GM23338 (cell line): Measurements from ENCODE around the gene MAMSTR. TPM values are rescaled to one million over a fixed set of nuclear protein-coding genes. Genes with fewer than 3 reads are reported as not detected.

Experiments used
- ATAC-seq: fragments of 200-7000 bp; cut with Tn5 transposase; 3 replicates; pipeline ENCODE4 v1.9.1; 2020
- DNase-seq: peaks from one replicate; pipeline ENCODE4 v3.0.0-alpha.2; 2015; ENCODE audit warnings: low spot score
- H2AFZ ChIP-seq: fragments of 200-600 bp; sonication (generic); 2 replicates; pipeline ENCODE4 v1.8.0; 2016; ENCODE audit warnings: antibody characterized with exemption, mild to moderate bottlenecking, moderate library complexity
- H3F3A ChIP-seq: fragments of 200-600 bp; sonication (generic); replicated peaks from 2 replicates; pipeline ENCODE4 v1.8.0; 2017; ENCODE audit warnings: antibody characterized with exemption, mixed run types, low read depth
- H3K27ac ChIP-seq: fragments of 200-600 bp; sonication (generic); 2 replicates; pipeline ENCODE4 v1.6.1; 2016; ENCODE audit warnings: low read depth
- H3K27me3 ChIP-seq: fragments of 200-600 bp; sonication (generic); 2 replicates; pipeline ENCODE4 v1.8.0; 2016; ENCODE audit warnings: mild to moderate bottlenecking, mixed run types, moderate library complexity; ENCODE audit not compliant: insufficient read depth
- H3K36me3 ChIP-seq: fragments of 200-600 bp; sonication (generic); 2 replicates; pipeline ENCODE4 v1.8.0; 2016; ENCODE audit warnings: mild to moderate bottlenecking; ENCODE audit not compliant: insufficient read depth
- H3K4me1 ChIP-seq: fragments of 200-600 bp; sonication (generic); 2 replicates; pipeline ENCODE4 v1.8.0; 2016; ENCODE audit warnings: mild to moderate bottlenecking, moderate library complexity; ENCODE audit not compliant: insufficient read depth
- H3K4me2 ChIP-seq: fragments of 200-600 bp; sonication (generic); 2 replicates; pipeline ENCODE4 v1.7.1; 2017; ENCODE audit warnings: mixed run types
- H3K4me3 ChIP-seq: fragments of 200-600 bp; sonication (generic); 2 replicates; pipeline ENCODE4 v1.6.1; 2016; ENCODE audit warnings: mixed run types
- H3K79me2 ChIP-seq: fragments of 200-600 bp; sonication (generic); replicated peaks from 2 replicates; pipeline ENCODE4 v1.8.0; 2017; ENCODE audit warnings: mild to moderate bottlenecking; ENCODE audit not compliant: insufficient read depth
- H3K9me2 ChIP-seq: fragments of 200-600 bp; sonication (generic); 2 replicates; pipeline ENCODE4 v1.8.0; 2017; ENCODE audit not compliant: insufficient read depth
- H4K20me1 ChIP-seq: fragments of 200-600 bp; sonication (generic); replicated peaks from 2 replicates; pipeline ENCODE4 v1.8.0; 2017; ENCODE audit warnings: mild to moderate bottlenecking; ENCODE audit not compliant: insufficient read depth
- H3K27ac Mint-ChIP-seq: 2 replicates; pipeline ENCODE4 v1.8.0; 2020; ENCODE audit warnings: inconsistent platforms, mild to moderate bottlenecking, moderate library complexity, mixed read lengths
- H3K27me3 Mint-ChIP-seq: 3 replicates; pipeline ENCODE4 v1.8.0; 2022; ENCODE audit warnings: low read depth, mild to moderate bottlenecking, moderate library complexity, mixed read lengths, inconsistent platforms; ENCODE audit not compliant: insufficient read depth, poor library complexity
- H3K36me3 Mint-ChIP-seq: 3 replicates; pipeline ENCODE4 v1.8.0; 2021; ENCODE audit warnings: low read depth, mild to moderate bottlenecking, inconsistent platforms, moderate library complexity, mixed read lengths
- H3K4me1 Mint-ChIP-seq: 3 replicates; pipeline ENCODE4 v1.8.0; 2020; ENCODE audit warnings: mild to moderate bottlenecking, inconsistent platforms, mixed read lengths
- H3K4me3 Mint-ChIP-seq: 3 replicates; pipeline ENCODE4 v1.8.0; 2021; ENCODE audit warnings: moderate library complexity, mild to moderate bottlenecking, inconsistent platforms, mixed read lengths
- H3K9me3 Mint-ChIP-seq: 3 replicates; pipeline ENCODE4 v1.8.0; 2020; ENCODE audit warnings: moderate library complexity, mild to moderate bottlenecking, inconsistent platforms, mixed read lengths
- CREB1 ChIP-seq: fragments of 250-450 bp; sonication (Bioruptor Pico); IDR thresholded peaks from 2 replicates; pipeline ENCODE4 v1.5.0; 2020; ENCODE audit warnings: low read depth, mild to moderate bottlenecking, moderate library complexity
- ETS1 ChIP-seq: IDR thresholded peaks from 2 replicates; pipeline ENCODE4 v1.6.1; 2016; ENCODE audit warnings: antibody characterized with exemption
- EZH2 ChIP-seq: fragments of 200-600 bp; sonication (generic); IDR thresholded peaks from one replicate; pipeline ENCODE4 v1.8.0; 2017; ENCODE audit warnings: antibody characterized with exemption, mild to moderate bottlenecking, low read depth; ENCODE audit not compliant: unreplicated experiment
- EZH2phosphoT487 ChIP-seq: fragments of 200-600 bp; sonication (generic); IDR thresholded peaks from one replicate; pipeline ENCODE4 v1.8.1; 2018; ENCODE audit warnings: antibody characterized with exemption; ENCODE audit not compliant: unreplicated experiment
- JUNB ChIP-seq: IDR thresholded peaks from one replicate; pipeline ENCODE4 v1.6.1; 2016; ENCODE audit warnings: antibody characterized with exemption; ENCODE audit not compliant: unreplicated experiment
- NANOG ChIP-seq: IDR thresholded peaks from 2 replicates; pipeline ENCODE4 v1.6.1; 2016; ENCODE audit warnings: antibody characterized with exemption, borderline replicate concordance
- POLR2AphosphoS5 ChIP-seq: IDR thresholded peaks from 2 replicates; pipeline ENCODE4 v1.6.1; 2016; ENCODE audit warnings: antibody characterized with exemption, low read depth
- REST ChIP-seq: IDR thresholded peaks from one replicate; pipeline ENCODE4 v1.6.1; 2018; ENCODE audit warnings: antibody characterized with exemption; ENCODE audit not compliant: unreplicated experiment
- STAT1 ChIP-seq: IDR thresholded peaks from one replicate; pipeline ENCODE4 v1.6.1; 2016; ENCODE audit warnings: antibody characterized with exemption; ENCODE audit not compliant: unreplicated experiment
- ZNF114 ChIP-seq: fragments of 250-450 bp; sonication (Bioruptor Pico); IDR thresholded peaks from 2 replicates; pipeline ENCODE4 v1.5.0; 2020; ENCODE audit warnings: mild to moderate bottlenecking, moderate library complexity
- ZNF331 ChIP-seq: fragments of 250-450 bp; sonication (Bioruptor Pico); IDR thresholded peaks from 2 replicates; pipeline ENCODE4 v1.5.0; 2020; ENCODE audit warnings: low read depth, mild to moderate bottlenecking, moderate library complexity
- ZNF462 ChIP-seq: fragments of 250-450 bp; sonication (Bioruptor Pico); IDR thresholded peaks from 2 replicates; pipeline ENCODE4 v1.5.0; 2020; ENCODE audit warnings: mild to moderate bottlenecking, moderate library complexity
- polyA plus RNA-seq: library from polyadenylated mRNA; unstranded; fragments of >200 nt; fragmentation: Nextera tagmentation; extraction: Ambion mirVana; gene quantifications from 2 replicates; pipeline ENCODE4 v1.2.1, GENCODE V29; 2016
- total RNA-seq: library from RNA; depleted of rRNA; stranded (reverse); fragments of >200 nt; shearing (Covaris generic); gene quantifications from 2 replicates; pipeline ENCODE4 v1.2.3, GENCODE V29; 2014
- TF ChIP-seq, protein P1 (sequence below), 2 experiments: fragments of 200-600 bp in 1 of 2; sonication (generic) in 1 of 2; conservative IDR thresholded peaks; 2 replicates each; pipeline versions ENCODE4 v1.5.1 to v1.6.1; 2016 to 2017; ENCODE audit warnings: antibody characterized with exemption in 2 of 2, low read depth in 2 of 2, mild to moderate bottlenecking in 2 of 2, moderate library complexity in 1 of 2

MAMSTR gene
- total and polyA plus RNA-seq, 2 experiments from 2014 or later: 1.9 to 2.0 TPM

DNA sequence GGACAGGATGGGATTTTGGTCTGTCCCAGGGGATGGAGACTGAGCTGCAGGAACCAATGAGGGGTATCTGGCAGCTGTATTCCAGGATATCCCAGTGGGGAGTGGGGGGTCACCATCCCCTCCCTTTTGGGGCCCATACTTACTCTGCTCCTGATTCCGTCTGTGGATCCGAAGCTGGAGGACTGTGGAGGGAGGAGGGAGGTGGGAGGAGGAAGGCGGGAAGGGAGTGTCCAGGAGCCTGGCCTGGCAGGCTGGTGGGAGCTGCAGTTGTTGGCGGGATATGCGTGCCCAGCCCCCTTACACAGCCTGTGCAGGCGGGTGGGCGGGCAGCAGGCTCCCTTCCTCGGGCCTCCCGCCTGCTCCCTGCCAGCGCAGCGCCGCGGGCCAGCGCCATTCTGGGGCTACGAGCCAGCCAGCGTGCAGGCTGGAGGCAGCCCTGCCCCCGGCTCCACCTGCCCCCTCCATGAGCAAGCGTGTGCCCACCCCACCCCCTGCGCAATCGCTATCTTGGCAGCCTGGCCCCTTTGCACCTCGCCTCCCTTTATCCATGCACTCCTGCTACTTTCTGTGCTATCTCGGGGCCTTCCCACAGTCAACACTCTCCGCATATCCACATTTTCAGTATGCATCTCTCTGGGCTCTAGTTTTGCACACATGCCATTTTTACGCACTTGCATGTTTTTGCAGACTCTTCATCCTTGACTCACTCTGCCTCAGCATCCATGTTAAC is 2.8 kb downstream of the MAMSTR start:
- peaks cover 3% of the 10 kb centered on the region; the same call in 1 of the 3 replicates for H3K9me3 Mint-ChIP-seq
- Histone ChIP-seq H3K4me2 (peak overlapping the region; percentile 86), H3K27me3 (no peaks in the 10 kb centered on the region), H3K27ac (no peak overlapping the region), H3K36me3 (no peaks in the 10 kb centered on the region), H2AFZ (peak overlapping the region; percentile 90), H3K4me1 (peaks cover 44% of the 10 kb centered on the region), H3K79me2 (no peaks in the 10 kb centered on the region), H3F3A (peaks cover 10% of the 10 kb centered on the region; the same call in 1 of the 2 replicates), H3K4me3 (peak overlapping the region; percentile 57), H3K9me2 (no peaks in the 10 kb centered on the region), H4K20me1 (no peaks in the 10 kb centered on the region)
- H3K4me1 Mint-ChIP-seq: peaks cover 44% of the 10 kb centered on the region
- DNase-seq: peak; percentile 57
- H3K4me3 Mint-ChIP-seq: peak overlapping the region; percentile 64
- no peak for TF ChIP-seq JUNB
- TF ChIP-seq STAT1: no peak
- TF ChIP-seq ETS1: no peak
- TF ChIP-seq, protein P1, sequence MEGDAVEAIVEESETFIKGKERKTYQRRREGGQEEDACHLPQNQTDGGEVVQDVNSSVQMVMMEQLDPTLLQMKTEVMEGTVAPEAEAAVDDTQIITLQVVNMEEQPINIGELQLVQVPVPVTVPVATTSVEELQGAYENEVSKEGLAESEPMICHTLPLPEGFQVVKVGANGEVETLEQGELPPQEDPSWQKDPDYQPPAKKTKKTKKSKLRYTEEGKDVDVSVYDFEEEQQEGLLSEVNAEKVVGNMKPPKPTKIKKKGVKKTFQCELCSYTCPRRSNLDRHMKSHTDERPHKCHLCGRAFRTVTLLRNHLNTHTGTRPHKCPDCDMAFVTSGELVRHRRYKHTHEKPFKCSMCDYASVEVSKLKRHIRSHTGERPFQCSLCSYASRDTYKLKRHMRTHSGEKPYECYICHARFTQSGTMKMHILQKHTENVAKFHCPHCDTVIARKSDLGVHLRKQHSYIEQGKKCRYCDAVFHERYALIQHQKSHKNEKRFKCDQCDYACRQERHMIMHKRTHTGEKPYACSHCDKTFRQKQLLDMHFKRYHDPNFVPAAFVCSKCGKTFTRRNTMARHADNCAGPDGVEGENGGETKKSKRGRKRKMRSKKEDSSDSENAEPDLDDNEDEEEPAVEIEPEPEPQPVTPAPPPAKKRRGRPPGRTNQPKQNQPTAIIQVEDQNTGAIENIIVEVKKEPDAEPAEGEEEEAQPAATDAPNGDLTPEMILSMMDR (conservative IDR thresholded peaks at IDR 0.05; ENCODE audit: low read depth in 2 of 2): no peak
- no peak for TF ChIP-seq ZNF462
- no peak for TF ChIP-seq POLR2AphosphoS5
- TF ChIP-seq ZNF331 (CRISPR knock-in tag): no peak
- no peak for TF ChIP-seq CREB1 (CRISPR knock-in tag)
- TF ChIP-seq EZH2phosphoT487: no peak
- TF ChIP-seq NANOG: no peak
- TF ChIP-seq EZH2: no peak
- TF ChIP-seq ZNF114 (CRISPR knock-in tag): no peak
- TF ChIP-seq REST: no peak
- peak; percentile 0; the same call in 2 of the 3 replicates for ATAC-seq
- peaks cover 34% of the 10 kb centered on the region for H3K27me3 Mint-ChIP-seq
- no peak overlapping the region for H3K27ac Mint-ChIP-seq
- no peaks in the 10 kb centered on the region; the same call in 2 of the 3 replicates for H3K36me3 Mint-ChIP-seq
